Esophagus muscularis mucosa (tissue), 4 donors: ENCODE measurements around the gene TSPAN5. TPM values are rescaled to one million over a fixed set of nuclear protein-coding genes. Genes with fewer than 3 reads are reported as not detected.

Experiments
- DNase-seq: peaks from one replicate; pipeline ENCODE4 v3.0.0-alpha.2; 2017; ENCODE audit errors: extremely low spot score
- H3K27ac ChIP-seq, 4 donors: fragments of 200-600 bp; sonication (generic); replicated peaks in 1 of 4; 1 replicate in 3 of 4; 2 replicates in 1 of 4; pipeline ENCODE4 v1.5.1; 2016 to 2019; ENCODE audit warnings: mild to moderate bottlenecking in 1 of 4
- H3K27me3 ChIP-seq, 4 donors: fragments of 200-600 bp; sonication (generic); one replicate each; pipeline versions ENCODE4 v1.5.1 to v1.6.0; 2016 to 2019
- H3K36me3 ChIP-seq, 4 donors: fragments of 200-600 bp; sonication (generic); one replicate each; pipeline ENCODE4 v1.5.1; 2016 to 2019
- H3K4me1 ChIP-seq, 4 donors: fragments of 200-600 bp; sonication (generic); one replicate each; pipeline ENCODE4 v1.5.1; 2016 to 2019
- H3K4me3 ChIP-seq, 4 donors: fragments of 200-600 bp; sonication (generic); 1 replicate in 2 of 4; 2 replicates in 2 of 4; pipeline ENCODE4 v1.5.1; 2016 to 2019; ENCODE audit warnings: mild to moderate bottlenecking in 4 of 4, moderate library complexity in 1 of 4
- H3K9me3 ChIP-seq, 4 donors: fragments of 200-600 bp; sonication (generic); 1 replicate in 3 of 4; 2 replicates in 1 of 4; pipeline ENCODE4 v1.5.1; 2016 to 2019
- CTCF ChIP-seq, 3 experiments: fragments of 200-600 bp in 2 of 3; fragments of 450-650 bp in 1 of 3; sonication (generic) in 2 of 3; IDR thresholded peaks; one replicate each; pipeline ENCODE4 v1.5.1; 2017 to 2019; ENCODE audit warnings: antibody characterized with exemption in 3 of 3, mild to moderate bottlenecking in 2 of 3, moderate library complexity in 1 of 3
- EP300 ChIP-seq: sonication (generic); formaldehyde crosslinking; IDR thresholded peaks from one replicate; pipeline ENCODE4 v1.6.1; 2017; ENCODE audit warnings: antibody characterized with exemption
- POLR2A ChIP-seq: fragments of 450-650 bp; IDR thresholded peaks from one replicate; pipeline ENCODE4 v1.6.1; 2017; ENCODE audit warnings: antibody characterized with exemption, moderate library complexity, mild to moderate bottlenecking, low read depth
- POLR2AphosphoS5 ChIP-seq, 2 donors: sonication (generic); formaldehyde crosslinking; IDR thresholded peaks; one replicate each; pipeline ENCODE4 v1.6.1; 2017; ENCODE audit warnings: antibody characterized with exemption in 2 of 2
- WGBS: methylation state at CpG from one replicate; pipeline ENCODE4 v1.1.5; 2018; 5-methylcytosine and 5-hydroxymethylcytosine counted together
- intact Hi-C: fragments of 100-400 bp; cut with DNase I; formaldehyde crosslinking; loops from one replicate; pipeline ENCODE4 v1.15.1; 2023
- total RNA-seq, 4 donors: library from RNA; depleted of rRNA; stranded (reverse); fragments of >200 nt; gene quantifications; one replicate each; pipeline versions ENCODE4 v1.1.0 to v1.2.1, GENCODE V29; 2016

TSPAN5 gene
- total RNA-seq, 4 donors from 2014 or later, result 9.1 to 16.8 (median 13.3) TPM

DNA sequence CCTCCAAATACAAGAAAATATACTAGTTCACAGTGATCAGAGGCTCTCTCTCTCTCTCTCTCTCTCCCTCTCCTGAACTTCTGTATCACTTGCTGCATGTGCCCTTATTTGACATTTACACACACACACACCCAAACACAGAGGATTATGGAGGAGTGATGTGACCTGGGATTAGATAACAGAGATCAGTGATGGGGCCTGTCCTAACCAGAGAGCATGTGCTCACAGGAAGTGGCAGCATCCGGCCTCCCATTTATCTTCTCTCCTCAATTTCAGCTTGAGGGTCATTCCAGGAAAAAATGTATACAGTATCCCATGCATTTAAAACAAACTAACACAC, 143.0 kb downstream of the TSPAN5 start:
- TF ChIP-seq CTCF (IDR thresholded peaks at IDR 0.05) (no peak), POLR2A (no peak), EP300 (no peak), POLR2AphosphoS5 (IDR thresholded peaks at IDR 0.05) (no peak)
- Histone ChIP-seq H3K27me3 (no peaks in the 10 kb centered on the region), H3K4me1 (peaks cover 0 to 19% (median 6%) of the 10 kb centered on the region in 4 donors), H3K9me3 (peaks cover 0 to 5% (median 0%) of the 10 kb centered on the region in 4 donors), H3K4me3 (no peak overlapping the region), H3K27ac (no peak overlapping the region), H3K36me3 (no peaks in the 10 kb centered on the region)
- DNase-seq, result peak; percentile 72
- intact Hi-C loops, result no loop called here
- WGBS, result 22% methylated on average over 1 of the region's 1 CpG

GRCh38 chr4:98514741-98515469, 143.5 kb downstream of the TSPAN5 start:
- TF ChIP-seq EP300 (no peak), CTCF (IDR thresholded peaks at IDR 0.05) (no peak), POLR2A (no peak), POLR2AphosphoS5 (IDR thresholded peaks at IDR 0.05) (no peak)
- no peak overlapping the region for H3K27ac ChIP-seq
- H3K9me3 ChIP-seq, result peaks cover 0 to 5% (median 0%) of the 10 kb centered on the region in 4 donors
- H3K4me1 ChIP-seq, result peaks cover 0 to 24% (median 8%) of the 10 kb centered on the region in 4 donors
- DNase-seq, result peak; percentile 70
- intact Hi-C loops, result no loop called here
- H3K36me3 ChIP-seq, result no peaks in the 10 kb centered on the region
- H3K27me3 ChIP-seq, result no peaks in the 10 kb centered on the region
- no peak overlapping the region for H3K4me3 ChIP-seq
- WGBS, result 87% methylated on average over 4 of the region's 4 CpGs

DNA sequence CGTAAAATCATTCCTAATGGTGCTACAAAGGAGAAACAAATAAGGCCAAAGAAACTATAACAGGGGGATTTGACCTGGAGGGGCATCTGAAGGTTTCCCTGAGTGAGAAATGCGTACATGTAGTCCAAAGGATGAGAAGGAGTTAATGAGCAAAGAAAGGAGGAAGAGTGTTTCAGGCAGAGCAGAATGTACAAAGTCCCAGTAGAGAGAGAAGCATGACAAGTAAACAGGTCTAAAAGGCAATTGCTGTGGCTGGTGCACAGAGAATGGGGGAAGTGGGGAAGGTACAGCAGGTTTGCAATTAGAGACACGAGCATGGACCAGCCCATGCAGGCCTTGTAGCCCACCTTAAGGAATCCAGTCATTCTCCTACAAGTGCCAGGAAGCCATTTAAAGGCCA, 145.5 kb downstream of the TSPAN5 start:
- no peak for DNase-seq
- Histone ChIP-seq H3K36me3 (no peaks in the 10 kb centered on the region), H3K4me3 (no peak overlapping the region), H3K4me1 (peaks cover 0 to 27% (median 8%) of the 10 kb centered on the region in 4 donors), H3K27me3 (no peaks in the 10 kb centered on the region), H3K27ac (no peak overlapping the region), H3K9me3 (peaks cover 0 to 5% (median 0%) of the 10 kb centered on the region in 4 donors)
- 82% methylated on average over 3 of the region's 3 CpGs for WGBS
- intact Hi-C loops, result no loop called here
- TF ChIP-seq POLR2A, result no peak
- TF ChIP-seq CTCF (IDR thresholded peaks at IDR 0.05), result no peak
- TF ChIP-seq POLR2AphosphoS5 (IDR thresholded peaks at IDR 0.05), result no peak
- no peak for TF ChIP-seq EP300

GRCh38 chr4:98510757-98511517, 147.5 kb downstream of the TSPAN5 start:
- no peaks in the 10 kb centered on the region for H3K27me3 ChIP-seq
- intact Hi-C loops, result no loop called here
- 79% methylated on average over 6 of the region's 6 CpGs for WGBS

More at GRCh38 chr4:98510757-98511517, 147.5 kb downstream of the TSPAN5 start:
- no peak overlapping the region for H3K4me3 ChIP-seq
- no peaks in the 10 kb centered on the region for H3K36me3 ChIP-seq
- TF ChIP-seq CTCF (IDR thresholded peaks at IDR 0.05), result no peak
- no peak for TF ChIP-seq POLR2AphosphoS5 (IDR thresholded peaks at IDR 0.05)
- TF ChIP-seq POLR2A, result no peak
- TF ChIP-seq EP300, result no peak
- H3K9me3 ChIP-seq, result no peaks in the 10 kb centered on the region
- DNase-seq, result peak; percentile 68
- no peak overlapping the region for H3K27ac ChIP-seq
- peaks cover 0 to 19% (median 8%) of the 10 kb centered on the region in 4 donors for H3K4me1 ChIP-seq
